ENCODE measurements around the gene RSPH6A.

Gene RSPH6A

GRCh38 chr19:45814851-45815480, at the start of gene RSPH6A:
RSPH6A (minus strand) TSS chr19:45815308; CDS start chr19:45815176, 132 bp downstream.
- no peak for DNase-seq

GRCh38 chr19:45864629-45865082, 49.5 kb upstream of the RSPH6A start:
- DNase-seq = no peak

GRCh38 chr19:45863840-45864628, 48.9 kb upstream of the RSPH6A start, which contains the start of gene FOXA3:
FOXA3 (plus strand) TSS chr19:45864326; CDS start chr19:45864457, 131 bp downstream.
- DNase-seq = peak; percentile 11 to 29

GRCh38 chr19:45863335-45863839, 48.3 kb upstream of the RSPH6A start:
- no peak for DNase-seq

- peak; percentile 97 to 98 for DNase-seq
Measured at GRCh38 chr19:45862564-45863334, 47.6 kb upstream of the RSPH6A start, which contains the start of gene SYMPK. SYMPK (minus strand) TSS chr19:45863147; CDS start chr19:45854495, 8,652 bp downstream.

- no peak for DNase-seq
Measured at GRCh38 chr19:45862271-45862563, 47.1 kb upstream of the RSPH6A start.

- DNase-seq = no peak
Measured at GRCh38 chr19:45860359-45861259, 45.5 kb upstream of the RSPH6A start.

- no peak for DNase-seq
Measured at GRCh38 chr19:45854167-45854778, 39.2 kb upstream of the RSPH6A start.

- no peak for DNase-seq
Measured at GRCh38 chr19:45852983-45853382, 37.9 kb upstream of the RSPH6A start.

GRCh38 chr19:45852145-45852750, 37.1 kb upstream of the RSPH6A start:
- DNase-seq = no peak

GRCh38 chr19:45848922-45849321, 33.8 kb upstream of the RSPH6A start:
- DNase-seq = no peak

- no peak for DNase-seq
Measured at GRCh38 chr19:45847663-45848062, 32.6 kb upstream of the RSPH6A start.

- no peak for DNase-seq
Measured at GRCh38 chr19:45842198-45842597, 27.1 kb upstream of the RSPH6A start.

GRCh38 chr19:45834970-45835369, 19.9 kb upstream of the RSPH6A start:
- no peak for DNase-seq

GRCh38 chr19:45828945-45829344, 13.8 kb upstream of the RSPH6A start:
- no peak for DNase-seq

- DNase-seq = no peak
Measured at GRCh38 chr19:45828523-45828922, 13.4 kb upstream of the RSPH6A start.

GRCh38 chr19:45827459-45828093, 12.5 kb upstream of the RSPH6A start:
- DNase-seq = no peak

- DNase-seq = no peak
Measured at GRCh38 chr19:45826934-45827333, 11.8 kb upstream of the RSPH6A start.

GRCh38 chr19:45825917-45826893, 11.1 kb upstream of the RSPH6A start:
- DNase-seq = no peak

- DNase-seq = no peak
Measured at GRCh38 chr19:45825263-45825605, 10.1 kb upstream of the RSPH6A start.
